Heart right ventricle (tissue), 16 donors: ENCODE results near the gene PRDM16. TPM values are rescaled to one million over a fixed set of nuclear protein-coding genes. Genes with fewer than 3 reads are reported as not detected.

ENCODE experiments used
- ATAC-seq, 8 donors: fragments of 200-7000 bp; cut with Tn5 transposase; one replicate each; pipeline ENCODE4 v1.9.1; 2020; ENCODE audit warnings: mild to moderate bottlenecking in 8 of 8, moderate library complexity in 8 of 8, moderate number of reproducible peaks in 1 of 8
- DNase-seq, 2 donors: peaks; one replicate each; pipeline ENCODE4 v3.0.0-alpha.2; 2020
- H3K27ac ChIP-seq, 10 donors: fragments of 200-600 bp; sonication (generic) in 2 of 10; one replicate each; pipeline versions ENCODE4 v1.5.0 to v1.8.0; 2020 to 2022; ENCODE audit warnings: mild to moderate bottlenecking in 3 of 10
- H3K27me3 ChIP-seq, 7 donors: fragments of 200-600 bp; one replicate each; pipeline ENCODE4 v1.8.0; 2021 to 2022; ENCODE audit warnings: mild to moderate bottlenecking in 2 of 7
- H3K36me3 ChIP-seq, 9 donors: fragments of 200-600 bp; sonication (generic) in 1 of 9; one replicate each; pipeline versions ENCODE4 v1.5.0 to v1.8.0; 2020 to 2022; ENCODE audit warnings: mild to moderate bottlenecking in 2 of 9
- H3K4me1 ChIP-seq, 9 donors: fragments of 200-600 bp; sonication (generic) in 1 of 9; one replicate each; pipeline versions ENCODE4 v1.5.0 to v1.8.0; 2020 to 2022; ENCODE audit warnings: mild to moderate bottlenecking in 4 of 9
- H3K4me3 ChIP-seq, 10 donors: fragments of 200-600 bp; sonication (generic) in 2 of 10; one replicate each; pipeline versions ENCODE4 v1.5.0 to v1.8.0; 2020 to 2022; ENCODE audit warnings: mild to moderate bottlenecking in 7 of 10, moderate library complexity in 2 of 10
- H3K9me3 ChIP-seq, 11 donors: fragments of 200-600 bp in 10 of 11; sonication (generic) in 2 of 11; one replicate each; pipeline versions ENCODE4 v1.5.0 to v1.8.0; 2013 to 2022; ENCODE audit warnings: mild to moderate bottlenecking in 2 of 11, control low read depth in 1 of 11, moderate library complexity in 1 of 11
- CTCF ChIP-seq, 9 donors: fragments of 200-600 bp; sonication (generic) in 2 of 9; IDR thresholded peaks; one replicate each; pipeline versions ENCODE4 v1.5.0 to v1.8.0; 2021 to 2022; ENCODE audit warnings: antibody characterized with exemption in 9 of 9, mild to moderate bottlenecking in 5 of 9, moderate library complexity in 1 of 9
- WGBS, 2 donors: extraction: QIAGEN DNeasy Blood & Tissue Kit; methylation state at CpG; one replicate each; pipeline ENCODE4 v1.1.7; 2013; ENCODE audit warnings: inconsistent platforms in 1 of 2; 5-methylcytosine and 5-hydroxymethylcytosine counted together
- intact Hi-C, 10 donors: fragments of 100-400 bp; cut with DNase I; formaldehyde crosslinking; loops; one replicate each; pipeline versions ENCODE4 v1.11.1 to v1.14.2; 2022
- polyA plus RNA-seq, 2 donors: library from polyadenylated mRNA; stranded (reverse); fragments of 200-250 nt; gene quantifications; one replicate each; pipeline ENCODE4 v1.2.3, GENCODE V29; 2013
- total RNA-seq, 10 donors: library from RNA; stranded (reverse); fragmentation: NEBNext Ultra II Directional in 3 of 10; extraction: Animal tissue kit (Norgen Biotek cat#: 25700) in 3 of 10; gene quantifications; one replicate each; pipeline versions ENCODE4 v1.2.1 to v1.2.4, GENCODE V29; 2021 to 2023
- donor health status: Arrhythmogenic right ventricular cardiomyopathy.
- donor health status: ischemic (EF 13 %, LVEDD 7.1; RV severe dilation, severe dysfunction).
- donor health status: healthy with polysubstance abuse.
- donor health status: DM: no; HTN: yes; CAD: no.
- donor health status: DM: no; HTN: no; CAD: no.
- donor health status: ischemic (EF 25% LVEDD 6.9; RV normal size, moderate dysfunction).
- donor health status: ischemic (EF 25% LVEDD 5.7; RV mildly dilated, moderate dysfunction).
- donor health status: healthy.
- donor health status: DM: yes; HTN: yes; CAD: no.
- donor health status: Ischemic cardiomyopathy.
- donor health status: ischemic (EF 35%, LVEDD 5.7; RV mildly dilated, moderate dysfunction).
- donor health status: nonischemic (EF 11% LVEDD 7.7; RV severe dilation, severe dysfunction).
- donor health status: DM: yes; HTN: yes; CAD: no.
- donor health status: PGD.
- donor health status: ischemic (EF 29% LVEDD 5.4; RV normal size, mild dysfunction).
- donor health status: nonischemic (EF 23%, LVEDD 6.1; RV moderate dilation, normal function).

Gene PRDM16
- total and polyA plus RNA-seq, 12 donors, result 4.1 to 25.9 (median 14.8) TPM

- Histone ChIP-seq H3K27me3 (peaks cover 0 to 5% (median 0%) of the 10 kb centered on the region in 7 donors), H3K9me3 (no peaks in the 10 kb centered on the region), H3K36me3 (peaks cover 0 to 43% (median 0%) of the 10 kb centered on the region in 9 donors), H3K27ac (no peak overlapping the region), H3K4me1 (no peaks in the 10 kb centered on the region), H3K4me3 (no peak overlapping the region)
- DNase-seq, result peak in 1 of 2 donors; percentile 9
- no peak for ATAC-seq
- WGBS, 2 donors, result 79 to 86% methylated on average over 19 of the region's 19 CpGs
- no peak for TF ChIP-seq CTCF (IDR thresholded peaks at IDR 0.05)
- intact Hi-C loops, result no loop called here
These were observed 361.4 kb downstream of the PRDM16 start for GRCh38 chr1:3430406-3430805.

GRCh38 chr1:3430820-3431219 lies 361.8 kb downstream of the PRDM16 start:
- Histone ChIP-seq H3K4me3 (no peak overlapping the region), H3K36me3 (peaks cover 0 to 42% (median 0%) of the 10 kb centered on the region in 9 donors), H3K27ac (no peak overlapping the region), H3K4me1 (no peaks in the 10 kb centered on the region), H3K27me3 (peaks cover 0 to 5% (median 0%) of the 10 kb centered on the region in 7 donors), H3K9me3 (no peaks in the 10 kb centered on the region)
- intact Hi-C loops, result no loop called here
- no peak for TF ChIP-seq CTCF (IDR thresholded peaks at IDR 0.05)
- 77 to 80% methylated on average over 22 of the region's 22 CpGs for WGBS, 2 donors
- DNase-seq, result peak in 1 of 2 donors; percentile 9
- ATAC-seq, result no peak

- H3K4me1 ChIP-seq, result no peaks in the 10 kb centered on the region
- intact Hi-C loops, result no loop called here
- H3K9me3 ChIP-seq, result no peaks in the 10 kb centered on the region
- WGBS, 2 donors, result 49 to 64% methylated on average over 8 to 12 of the region's 12 CpGs
- H3K4me3 ChIP-seq, result no peak overlapping the region
- DNase-seq (peak in 1 of 2 donors; percentile 1), ATAC-seq (no peak)
- peaks cover 0 to 38% (median 0%) of the 10 kb centered on the region in 9 donors for H3K36me3 ChIP-seq
- TF ChIP-seq CTCF (IDR thresholded peaks at IDR 0.05), result peak in 1 of 9 donors; percentile 16
- H3K27me3 ChIP-seq, result peaks cover 0 to 5% (median 0%) of the 10 kb centered on the region in 7 donors
- H3K27ac ChIP-seq, result no peak overlapping the region
These were observed 362.3 kb downstream of the PRDM16 start for GRCh38 chr1:3431266-3431665.

GRCh38 chr1:3431686-3432085 lies 362.7 kb downstream of the PRDM16 start:
- WGBS, 2 donors, result 84 to 85% methylated on average over 17 of the region's 17 CpGs

More at GRCh38 chr1:3431686-3432085, 362.7 kb downstream of the PRDM16 start:
- H3K4me3 ChIP-seq, result no peak overlapping the region
- no peak for ATAC-seq
- no peaks in the 10 kb centered on the region for H3K4me1 ChIP-seq
- H3K36me3 ChIP-seq, result peaks cover 0 to 33% (median 0%) of the 10 kb centered on the region in 9 donors
- H3K9me3 ChIP-seq, result no peaks in the 10 kb centered on the region
- TF ChIP-seq CTCF (IDR thresholded peaks at IDR 0.05), result no peak
- H3K27ac ChIP-seq, result no peak overlapping the region
- DNase-seq, result peak in 1 of 2 donors; percentile 2
- peaks cover 0 to 5% (median 0%) of the 10 kb centered on the region in 7 donors for H3K27me3 ChIP-seq
- intact Hi-C loops, result no loop called here
